ENCODE results near the gene FOXF1.

DNA sequence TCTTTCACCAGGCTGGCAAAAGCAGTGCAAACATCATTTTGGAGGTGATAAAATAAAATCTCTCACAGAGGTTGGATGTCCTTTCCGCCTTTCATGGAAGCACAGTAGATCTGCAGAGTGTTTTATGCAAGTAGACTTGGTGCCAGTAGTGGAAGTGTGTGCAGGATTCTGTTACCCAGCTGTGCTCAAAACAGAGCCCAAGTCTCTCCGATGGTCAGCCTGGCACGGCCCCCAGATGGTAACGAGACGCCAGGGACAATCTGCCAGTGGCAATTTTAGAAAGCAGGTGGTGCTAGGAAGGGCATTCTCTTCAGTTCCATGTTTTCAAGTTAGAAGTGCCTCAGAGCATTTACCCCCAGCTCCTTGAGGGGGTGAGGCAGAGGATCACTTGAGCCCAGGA, 46.2 kb downstream of the FOXF1 start:
- TF ChIP-seq, protein P1, sequence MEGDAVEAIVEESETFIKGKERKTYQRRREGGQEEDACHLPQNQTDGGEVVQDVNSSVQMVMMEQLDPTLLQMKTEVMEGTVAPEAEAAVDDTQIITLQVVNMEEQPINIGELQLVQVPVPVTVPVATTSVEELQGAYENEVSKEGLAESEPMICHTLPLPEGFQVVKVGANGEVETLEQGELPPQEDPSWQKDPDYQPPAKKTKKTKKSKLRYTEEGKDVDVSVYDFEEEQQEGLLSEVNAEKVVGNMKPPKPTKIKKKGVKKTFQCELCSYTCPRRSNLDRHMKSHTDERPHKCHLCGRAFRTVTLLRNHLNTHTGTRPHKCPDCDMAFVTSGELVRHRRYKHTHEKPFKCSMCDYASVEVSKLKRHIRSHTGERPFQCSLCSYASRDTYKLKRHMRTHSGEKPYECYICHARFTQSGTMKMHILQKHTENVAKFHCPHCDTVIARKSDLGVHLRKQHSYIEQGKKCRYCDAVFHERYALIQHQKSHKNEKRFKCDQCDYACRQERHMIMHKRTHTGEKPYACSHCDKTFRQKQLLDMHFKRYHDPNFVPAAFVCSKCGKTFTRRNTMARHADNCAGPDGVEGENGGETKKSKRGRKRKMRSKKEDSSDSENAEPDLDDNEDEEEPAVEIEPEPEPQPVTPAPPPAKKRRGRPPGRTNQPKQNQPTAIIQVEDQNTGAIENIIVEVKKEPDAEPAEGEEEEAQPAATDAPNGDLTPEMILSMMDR (IDR thresholded peaks at IDR 0.05), result no peak
- no peak for TF ChIP-seq POLR2A (IDR thresholded peaks at IDR 0.05)

All from heart left ventricle (tissue), 13 donors.